ENCODE results near the gene VAMP5. TPM values are rescaled to one million over a fixed set of nuclear protein-coding genes. Genes with fewer than 3 reads are reported as not detected.
"Not testable (repeated sequence)": the region's sequence is repeated elsewhere in the genome, so short reads cannot be mapped to it uniquely, and the experiment has no call there.

The VAMP5 gene
- total RNA-seq, 1 donor from 2014 or later = 1.8 TPM

DNA sequence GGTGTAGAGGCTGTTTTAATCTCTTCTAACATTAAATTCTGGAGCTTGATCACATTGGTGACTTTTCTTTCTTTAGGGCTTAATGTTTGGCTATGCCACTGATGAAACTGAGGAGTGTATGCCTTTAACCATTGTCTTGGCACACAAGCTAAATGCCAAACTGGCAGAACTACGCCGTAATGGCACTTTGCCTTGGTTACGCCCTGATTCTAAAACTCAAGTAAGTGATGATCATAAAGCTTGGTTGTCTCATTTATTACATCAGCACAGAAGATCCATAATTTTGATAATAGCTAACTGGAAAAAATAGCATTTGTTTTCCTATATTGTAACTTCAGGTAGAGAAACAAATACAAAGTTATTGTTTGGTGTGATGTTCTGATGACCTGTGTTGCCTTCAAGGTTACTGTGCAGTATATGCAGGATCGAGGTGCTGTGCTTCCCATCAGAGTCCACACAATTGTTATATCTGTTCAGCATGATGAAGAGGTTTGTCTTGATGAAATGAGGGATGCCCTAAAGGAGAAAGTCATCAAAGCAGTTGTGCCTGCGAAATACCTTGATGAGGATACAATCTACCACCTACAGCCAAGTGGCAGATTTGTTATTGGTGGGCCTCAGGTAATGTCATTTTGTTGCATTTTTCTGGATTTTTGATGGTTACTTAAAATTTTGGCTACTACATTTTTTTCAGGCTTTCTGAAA is 42.3 kb upstream of the VAMP5 start:
- Mint-ChIP-seq H3K36me3 (ENCODE audit: low read depth) (peaks cover 29% of the 10 kb centered on the region), H3K4me1 (ENCODE audit: low read depth) (peaks cover 52% of the 10 kb centered on the region), H3K27ac (ENCODE audit: unreplicated experiment) (no peak overlapping the region), H3K4me3 (ENCODE audit: unreplicated experiment) (peak overlapping the region; percentile 89), H3K27me3 (ENCODE audit: low read depth) (no peaks in the 10 kb centered on the region), H3K9me3 (ENCODE audit: low read depth) (no peaks in the 10 kb centered on the region)
- no peak for TF ChIP-seq CTCF (IDR thresholded peaks at IDR 0.05)
- DNase-seq (ENCODE audit: low spot score) = no peak

DNA sequence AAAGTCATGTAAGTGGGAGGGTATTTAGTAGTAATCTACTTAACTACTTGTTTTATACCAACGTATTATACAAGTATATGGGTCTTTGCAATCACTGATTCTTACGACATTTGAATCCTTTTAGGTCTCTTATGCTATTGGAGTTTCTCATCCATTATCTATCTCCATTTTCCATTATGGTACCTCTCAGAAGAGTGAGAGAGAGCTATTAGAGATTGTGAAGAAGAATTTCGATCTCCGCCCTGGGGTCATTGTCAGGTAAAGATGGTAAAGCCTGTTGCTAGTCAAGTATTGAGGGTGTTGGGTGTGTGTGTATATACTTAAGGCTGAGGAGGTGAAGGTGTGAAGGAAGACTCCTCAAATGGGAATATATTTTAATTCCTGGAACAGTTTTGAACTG is 41.5 kb upstream of the VAMP5 start:
- Mint-ChIP-seq H3K9me3 (ENCODE audit: low read depth) (no peaks in the 10 kb centered on the region), H3K4me3 (ENCODE audit: unreplicated experiment) (peak overlapping the region; percentile 89), H3K4me1 (ENCODE audit: low read depth) (peaks cover 44% of the 10 kb centered on the region), H3K27ac (ENCODE audit: unreplicated experiment) (peak overlapping the region; percentile 60), H3K36me3 (ENCODE audit: low read depth) (peaks cover 29% of the 10 kb centered on the region), H3K27me3 (ENCODE audit: low read depth) (no peaks in the 10 kb centered on the region)
- no peak for DNase-seq (ENCODE audit: low spot score)
- TF ChIP-seq CTCF (IDR thresholded peaks at IDR 0.05) = no peak

DNA sequence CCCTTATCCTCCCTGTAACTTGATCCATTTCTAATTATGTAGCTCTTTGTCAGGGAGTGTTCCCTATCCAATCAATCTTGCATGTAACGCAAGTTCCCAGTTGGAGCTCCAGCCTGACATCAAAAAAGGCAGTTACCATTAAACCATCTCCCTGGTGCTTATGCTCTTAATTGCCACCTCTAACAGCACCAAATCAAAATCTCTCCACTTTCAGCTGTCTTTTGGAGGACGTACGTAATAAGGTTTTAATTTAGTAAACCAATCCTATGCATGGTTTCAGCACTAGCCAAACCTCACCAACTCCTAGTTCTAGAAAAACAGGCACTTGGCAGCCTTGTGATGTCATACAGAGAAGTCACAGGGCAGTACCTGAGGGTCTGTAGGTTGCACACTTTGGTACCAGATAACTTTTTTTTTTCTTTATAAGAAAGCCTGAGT is 40.0 kb upstream of the VAMP5 start:
- not testable (repeated sequence) for H3K4me3 Mint-ChIP-seq (ENCODE audit: unreplicated experiment); H3K9me3 Mint-ChIP-seq (ENCODE audit: low read depth); DNase-seq (ENCODE audit: low spot score); H3K27me3 Mint-ChIP-seq (ENCODE audit: low read depth)
- H3K36me3 Mint-ChIP-seq (ENCODE audit: low read depth) = peaks cover 29% of the 10 kb centered on the region
- H3K27ac Mint-ChIP-seq (ENCODE audit: unreplicated experiment) = peak overlapping the region; percentile 56
- peaks cover 41% of the 10 kb centered on the region for H3K4me1 Mint-ChIP-seq (ENCODE audit: low read depth)

GRCh38 chr2:85544915-85545779 is 39.1 kb upstream of the VAMP5 start:
- H3K4me3 Mint-ChIP-seq (ENCODE audit: unreplicated experiment); H3K27ac Mint-ChIP-seq (ENCODE audit: unreplicated experiment); DNase-seq (ENCODE audit: low spot score); H3K9me3 Mint-ChIP-seq (ENCODE audit: low read depth); H3K27me3 Mint-ChIP-seq (ENCODE audit: low read depth): not testable (repeated sequence)
- Mint-ChIP-seq H3K36me3 (ENCODE audit: low read depth) (peaks cover 29% of the 10 kb centered on the region), H3K4me1 (ENCODE audit: low read depth) (peaks cover 49% of the 10 kb centered on the region)

DNA sequence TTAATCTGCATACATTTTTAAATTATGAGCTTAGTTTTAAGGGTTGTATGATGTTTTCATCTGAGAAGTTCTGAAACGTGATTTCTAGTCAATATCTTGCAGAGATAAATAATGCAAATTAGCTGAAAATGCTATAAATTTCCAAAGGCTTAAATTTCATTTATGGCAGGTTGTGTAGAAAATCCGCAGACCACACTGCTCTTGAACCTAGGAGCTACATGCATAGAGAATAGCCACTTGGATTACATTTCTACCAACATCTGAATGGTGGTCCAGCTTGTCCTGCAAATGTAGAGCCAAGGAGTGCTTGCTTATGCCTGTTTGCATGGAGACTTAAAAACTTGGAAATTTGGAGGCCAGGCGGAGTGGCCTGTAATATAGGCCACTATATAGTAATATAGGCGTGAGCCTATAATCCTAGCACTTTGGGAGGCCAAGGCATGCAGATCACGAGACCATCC is 38.4 kb upstream of the VAMP5 start:
- Mint-ChIP-seq H3K9me3 (ENCODE audit: low read depth) (no peaks in the 10 kb centered on the region), H3K27me3 (ENCODE audit: low read depth) (no peaks in the 10 kb centered on the region), H3K36me3 (ENCODE audit: low read depth) (peaks cover 29% of the 10 kb centered on the region), H3K4me3 (ENCODE audit: unreplicated experiment) (no peak overlapping the region), H3K27ac (ENCODE audit: unreplicated experiment) (no peak overlapping the region), H3K4me1 (ENCODE audit: low read depth) (peaks cover 45% of the 10 kb centered on the region)
- no peak for DNase-seq (ENCODE audit: low spot score)
- no peak for TF ChIP-seq CTCF (IDR thresholded peaks at IDR 0.05)

GRCh38 chr2:85547089-85547858 is 37.0 kb upstream of the VAMP5 start:
- Mint-ChIP-seq H3K4me1 (ENCODE audit: low read depth) (peaks cover 30% of the 10 kb centered on the region), H3K9me3 (ENCODE audit: low read depth) (no peaks in the 10 kb centered on the region), H3K27me3 (ENCODE audit: low read depth) (no peaks in the 10 kb centered on the region), H3K36me3 (ENCODE audit: low read depth) (peaks cover 21% of the 10 kb centered on the region), H3K4me3 (ENCODE audit: unreplicated experiment) (no peak overlapping the region), H3K27ac (ENCODE audit: unreplicated experiment) (peak overlapping the region; percentile 49)
- TF ChIP-seq CTCF (IDR thresholded peaks at IDR 0.05) = no peak
- no peak for DNase-seq (ENCODE audit: low spot score)

Measured in chondrocyte (in vitro differentiated cells).